Measurements from ENCODE around the gene PRKCQ.

PRKCQ gene

DNA sequence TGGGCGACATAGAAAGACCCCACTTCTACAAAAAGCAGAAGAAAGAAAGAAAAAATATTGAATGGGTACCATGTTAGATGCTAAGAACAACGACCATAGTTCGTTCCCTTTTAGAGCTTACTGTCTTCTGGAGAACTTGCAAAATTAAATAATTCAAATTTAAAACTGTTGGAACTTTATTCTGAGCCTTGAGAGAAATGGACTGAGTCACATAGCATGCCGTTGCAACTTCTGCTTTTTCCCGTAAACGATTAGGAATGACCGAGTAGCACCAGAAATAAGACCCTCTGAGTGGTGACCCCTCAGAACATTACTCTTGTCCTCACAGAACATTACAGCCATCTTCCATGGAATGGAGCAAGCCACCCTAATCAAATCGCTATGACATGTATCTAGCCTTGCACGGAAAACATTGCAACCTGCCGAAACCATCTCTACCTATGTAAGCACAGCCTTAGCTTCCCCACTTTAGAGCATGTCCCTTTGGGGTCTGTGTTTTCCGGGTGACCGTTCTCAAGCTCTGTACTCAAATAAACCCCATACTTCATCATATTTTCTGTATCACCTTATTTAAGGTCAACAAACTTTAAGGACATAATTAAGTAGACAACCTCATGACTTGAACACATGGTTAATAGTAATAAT, 179.1 kb downstream of the PRKCQ start:
- Mint-ChIP-seq H3K4me3 (peak overlapping the region; percentile 7), H3K27me3 (peaks cover 37% of the 10 kb centered on the region), H3K27ac (peak overlapping the region; percentile 81), H3K36me3 (no peaks in the 10 kb centered on the region), H3K9me3 (no peaks in the 10 kb centered on the region), H3K4me1 (peaks cover 39% of the 10 kb centered on the region)
- peak; percentile 51 for ATAC-seq

GRCh38 chr10:6400331-6400730, 179.7 kb downstream of the PRKCQ start:
- peaks cover 39% of the 10 kb centered on the region for H3K4me1 Mint-ChIP-seq
- no peak overlapping the region for H3K27ac Mint-ChIP-seq
- no peak overlapping the region for H3K4me3 Mint-ChIP-seq
- H3K36me3 Mint-ChIP-seq, result no peaks in the 10 kb centered on the region
- no peak for ATAC-seq
- H3K27me3 Mint-ChIP-seq, result peaks cover 34% of the 10 kb centered on the region
- no peaks in the 10 kb centered on the region for H3K9me3 Mint-ChIP-seq

DNA sequence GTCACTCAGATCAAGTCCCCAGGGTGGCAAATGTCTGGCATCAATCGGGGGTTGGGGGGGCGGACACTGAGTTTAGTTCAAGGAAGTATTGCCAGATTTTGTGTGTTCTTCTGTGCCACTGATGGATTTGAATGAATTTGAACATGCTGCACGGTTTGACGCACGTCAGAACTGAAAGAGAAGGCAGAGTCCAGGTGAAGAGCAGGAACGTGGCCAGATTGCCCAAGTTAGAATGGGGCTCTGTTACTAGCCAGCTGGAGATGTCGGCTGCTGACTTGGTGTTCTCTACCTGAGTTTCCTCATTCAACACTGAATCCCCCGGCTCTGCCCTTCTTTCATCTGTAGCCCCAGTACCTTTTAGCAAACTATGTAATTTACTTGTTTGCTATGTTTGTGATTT, 180.2 kb downstream of the PRKCQ start:
- H3K27ac Mint-ChIP-seq, result peak overlapping the region; percentile 24
- no peak overlapping the region for H3K4me3 Mint-ChIP-seq
- H3K9me3 Mint-ChIP-seq, result no peaks in the 10 kb centered on the region
- peaks cover 29% of the 10 kb centered on the region for H3K27me3 Mint-ChIP-seq
- no peaks in the 10 kb centered on the region for H3K36me3 Mint-ChIP-seq
- H3K4me1 Mint-ChIP-seq, result peaks cover 39% of the 10 kb centered on the region
- no peak for ATAC-seq

DNA sequence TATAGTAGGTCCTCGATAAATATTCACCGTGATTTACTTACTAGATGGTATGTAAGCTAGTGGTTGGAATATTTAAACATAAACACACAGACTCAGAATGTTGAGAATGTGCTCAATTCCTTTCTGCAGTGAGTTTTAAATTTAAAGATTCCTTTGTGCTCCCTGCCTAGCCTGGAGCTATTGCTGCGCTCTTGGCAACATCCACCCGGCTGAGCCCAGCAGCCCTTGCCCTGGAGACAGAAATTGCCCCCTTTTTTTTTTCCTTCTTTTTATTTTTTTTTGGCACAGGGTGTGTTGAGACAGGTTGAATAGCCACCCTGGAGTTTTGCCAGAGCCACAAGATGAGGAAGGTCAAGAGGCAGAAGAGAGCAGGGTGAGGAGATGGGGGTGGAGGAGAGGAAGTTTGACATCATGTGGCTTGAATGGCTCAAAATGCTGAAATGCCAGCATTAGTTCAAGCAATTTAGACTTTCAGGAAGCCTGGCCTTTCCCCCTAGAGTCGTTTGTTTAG, 180.8 kb downstream of the PRKCQ start:
- Mint-ChIP-seq H3K4me3 (no peak overlapping the region), H3K4me1 (peaks cover 39% of the 10 kb centered on the region), H3K9me3 (no peaks in the 10 kb centered on the region), H3K27me3 (peaks cover 23% of the 10 kb centered on the region), H3K36me3 (no peaks in the 10 kb centered on the region), H3K27ac (peak overlapping the region; percentile 24)
- no peak for ATAC-seq

DNA sequence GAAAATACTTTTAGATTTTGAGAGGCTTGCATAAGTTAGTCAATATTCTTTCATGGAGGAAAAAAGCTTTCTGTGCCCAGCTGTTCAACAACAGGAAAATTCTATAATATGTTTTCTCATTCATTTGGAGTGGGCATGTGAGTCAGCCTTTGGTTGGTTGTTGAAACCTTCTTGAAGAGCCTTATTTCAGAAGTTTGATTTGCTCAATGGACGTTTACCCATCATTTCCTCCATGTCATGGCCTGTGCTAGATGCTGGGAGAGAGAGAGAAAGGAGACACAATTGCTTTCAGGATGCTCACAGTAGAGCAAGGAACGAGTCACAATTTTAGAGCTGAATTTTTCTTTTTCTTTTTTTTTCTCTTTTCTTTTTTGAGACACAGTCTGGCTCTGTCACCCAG, 181.7 kb downstream of the PRKCQ start:
- no peak for ATAC-seq
- Mint-ChIP-seq H3K27me3 (peaks cover 20% of the 10 kb centered on the region), H3K4me3 (no peak overlapping the region), H3K9me3 (no peaks in the 10 kb centered on the region), H3K4me1 (peaks cover 39% of the 10 kb centered on the region), H3K27ac (no peak overlapping the region), H3K36me3 (no peaks in the 10 kb centered on the region)

DNA sequence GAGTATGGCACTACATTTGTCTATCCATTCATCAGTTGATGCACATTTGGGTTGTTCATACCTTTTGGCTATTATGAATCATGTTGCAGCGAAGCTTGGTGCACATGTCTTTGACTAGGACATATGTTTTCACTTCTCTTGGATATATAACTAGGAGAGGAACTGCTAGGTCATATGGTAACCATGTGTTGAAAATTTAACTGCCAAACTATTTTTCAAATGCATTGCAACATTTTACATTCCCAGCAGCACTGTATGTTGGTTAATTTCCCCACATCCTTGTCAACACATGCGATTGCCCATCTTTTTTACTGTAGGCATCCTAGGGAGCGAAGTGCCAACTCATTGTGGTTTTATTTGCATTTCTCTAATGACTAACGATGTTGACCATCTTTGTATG, 183.4 kb downstream of the PRKCQ start:
- Mint-ChIP-seq H3K27ac (peak overlapping the region; percentile 8), H3K36me3 (no peaks in the 10 kb centered on the region), H3K27me3 (peaks cover 4% of the 10 kb centered on the region), H3K9me3 (no peaks in the 10 kb centered on the region), H3K4me1 (peaks cover 33% of the 10 kb centered on the region), H3K4me3 (no peak overlapping the region)
- no peak for ATAC-seq

DNA sequence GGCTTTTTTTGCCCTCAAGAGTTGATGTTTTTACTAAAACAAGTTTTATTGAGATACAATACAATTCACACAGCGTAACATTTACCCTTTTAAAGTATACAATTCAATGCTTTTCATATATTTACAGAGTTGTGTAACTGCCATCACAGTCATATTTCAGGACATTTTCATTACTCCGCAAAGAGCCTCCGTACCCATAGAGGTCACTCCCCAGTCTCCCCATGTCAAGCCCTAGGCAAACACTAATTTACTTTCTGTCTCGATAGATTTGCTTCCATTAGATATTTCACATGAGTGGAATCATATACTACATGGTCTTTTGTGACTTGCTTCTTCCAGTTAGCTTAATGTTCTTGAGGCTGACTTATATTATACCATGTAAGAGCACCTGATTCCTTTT, 183.8 kb downstream of the PRKCQ start:
- Mint-ChIP-seq H3K4me1 (peaks cover 29% of the 10 kb centered on the region), H3K27me3 (no peaks in the 10 kb centered on the region), H3K27ac (peak overlapping the region; percentile 8), H3K36me3 (peaks cover under 1% of the 10 kb centered on the region), H3K9me3 (no peaks in the 10 kb centered on the region), H3K4me3 (no peak overlapping the region)
- ATAC-seq, result no peak

- Mint-ChIP-seq H3K36me3 (peaks cover 7% of the 10 kb centered on the region), H3K9me3 (peaks cover 3% of the 10 kb centered on the region), H3K4me1 (peaks cover 24% of the 10 kb centered on the region), H3K27me3 (no peaks in the 10 kb centered on the region), H3K4me3 (no peak overlapping the region), H3K27ac (no peak overlapping the region)
- ATAC-seq, result no peak
Observed at GRCh38 chr10:6395606-6396005, 184.5 kb downstream of the PRKCQ start.

DNA sequence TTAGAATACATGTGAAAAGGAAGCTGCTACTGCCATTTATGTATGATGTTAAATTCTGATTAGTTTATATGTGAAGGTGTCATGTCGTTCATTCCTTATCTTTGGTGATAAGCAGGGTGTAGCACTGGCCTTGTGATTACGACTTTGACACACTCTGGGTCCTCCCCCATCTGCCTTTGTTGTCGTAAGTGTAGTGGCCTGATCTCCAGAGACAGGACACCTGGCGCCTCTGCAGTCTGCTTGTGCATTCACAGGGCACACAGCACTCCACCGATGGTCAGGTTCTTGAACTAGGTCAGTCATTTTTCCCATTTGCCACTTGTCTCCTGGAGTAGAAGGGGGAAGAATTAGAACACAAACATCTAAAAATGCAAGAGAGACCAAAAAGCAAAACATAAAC, 186.0 kb downstream of the PRKCQ start:
- no peak overlapping the region for H3K27ac Mint-ChIP-seq
- peaks cover 10% of the 10 kb centered on the region for H3K4me1 Mint-ChIP-seq
- ATAC-seq, result no peak
- peaks cover 17% of the 10 kb centered on the region for H3K36me3 Mint-ChIP-seq
- H3K27me3 Mint-ChIP-seq, result no peaks in the 10 kb centered on the region
- no peak overlapping the region for H3K4me3 Mint-ChIP-seq
- peaks cover 11% of the 10 kb centered on the region for H3K9me3 Mint-ChIP-seq

- no peak overlapping the region for H3K27ac Mint-ChIP-seq
- no peaks in the 10 kb centered on the region for H3K27me3 Mint-ChIP-seq
- H3K4me3 Mint-ChIP-seq, result no peak overlapping the region
- ATAC-seq, result no peak
- peaks cover 9% of the 10 kb centered on the region for H3K4me1 Mint-ChIP-seq
- H3K36me3 Mint-ChIP-seq, result peaks cover 17% of the 10 kb centered on the region
- H3K9me3 Mint-ChIP-seq, result peaks cover 11% of the 10 kb centered on the region
Observed at GRCh38 chr10:6393168-6393567, 186.9 kb downstream of the PRKCQ start.

DNA sequence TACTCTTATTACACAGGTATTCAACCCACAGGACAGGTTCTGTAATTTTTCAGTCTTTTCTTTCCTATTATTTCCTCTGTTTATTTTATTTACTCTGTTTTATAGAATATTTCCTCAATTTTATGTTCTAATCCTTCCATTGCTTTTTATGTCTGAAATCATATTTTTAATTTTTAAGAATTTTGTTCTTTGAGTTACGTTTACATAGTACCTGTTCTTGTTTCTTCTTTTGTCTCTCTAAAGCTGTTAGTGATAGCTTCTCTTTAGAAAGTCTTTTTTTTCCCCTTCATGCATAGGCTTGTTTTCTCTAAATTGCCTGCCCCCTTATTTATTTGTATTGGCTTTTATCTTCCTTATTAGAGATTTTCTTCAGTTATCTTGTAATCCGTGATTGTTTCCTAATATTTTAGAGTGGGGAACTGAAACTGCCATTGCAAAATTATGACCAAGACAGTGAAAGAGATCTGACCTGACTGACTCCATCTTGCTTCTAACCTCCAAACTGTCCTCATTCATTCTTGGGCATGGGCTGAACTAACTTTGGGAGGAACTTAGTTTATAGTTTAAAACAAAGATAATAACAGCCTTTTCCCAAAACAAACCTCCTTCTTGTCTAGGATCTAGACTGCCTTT, 189.7 kb downstream of the PRKCQ start:
- H3K27me3 Mint-ChIP-seq, result no peaks in the 10 kb centered on the region
- peaks cover 17% of the 10 kb centered on the region for H3K36me3 Mint-ChIP-seq
- ATAC-seq, result no peak
- no peak overlapping the region for H3K4me3 Mint-ChIP-seq
- no peaks in the 10 kb centered on the region for H3K4me1 Mint-ChIP-seq
- H3K9me3 Mint-ChIP-seq, result peaks cover 18% of the 10 kb centered on the region
- H3K27ac Mint-ChIP-seq, result no peak overlapping the region

DNA sequence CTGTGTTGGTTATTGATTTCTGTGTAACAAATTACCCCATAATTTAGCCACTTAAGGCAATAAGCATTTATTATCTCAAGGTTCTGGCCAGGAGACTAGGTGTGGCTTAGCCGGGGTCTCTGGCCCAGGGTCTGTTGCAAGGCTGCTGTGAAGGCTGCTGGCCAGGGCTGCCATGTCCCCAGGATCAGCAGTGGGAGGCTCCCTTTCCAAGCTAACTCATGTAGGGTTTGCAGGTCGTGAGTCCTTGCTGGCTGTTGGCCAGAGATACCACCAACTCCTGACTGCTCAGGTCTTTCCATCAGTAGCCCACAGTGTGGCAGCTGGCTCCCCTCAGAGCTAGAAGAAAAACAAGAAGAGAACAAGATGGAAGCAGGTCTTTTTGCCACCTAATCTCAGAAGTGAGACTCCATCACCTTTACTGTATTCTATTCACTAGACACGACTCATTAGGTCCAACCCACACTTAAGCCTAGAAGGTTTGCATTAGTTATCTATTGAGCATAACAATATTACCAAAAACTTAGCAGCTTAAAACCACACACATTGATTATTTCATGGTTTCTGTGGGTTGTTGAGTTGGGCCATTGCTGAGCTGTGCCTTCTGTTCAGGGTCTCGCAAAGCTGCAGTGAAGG, 191.7 kb downstream of the PRKCQ start:
- no peak for ATAC-seq
- Mint-ChIP-seq H3K36me3 (peaks cover 17% of the 10 kb centered on the region), H3K4me1 (no peaks in the 10 kb centered on the region), H3K4me3 (no peak overlapping the region), H3K27ac (peak overlapping the region; percentile 7), H3K27me3 (no peaks in the 10 kb centered on the region), H3K9me3 (peaks cover 18% of the 10 kb centered on the region)

- H3K27ac Mint-ChIP-seq, result no peak overlapping the region
- H3K9me3 Mint-ChIP-seq, result peaks cover 18% of the 10 kb centered on the region
- no peak overlapping the region for H3K4me3 Mint-ChIP-seq
- ATAC-seq, result no peak
- H3K4me1 Mint-ChIP-seq, result peaks cover 9% of the 10 kb centered on the region
- no peaks in the 10 kb centered on the region for H3K27me3 Mint-ChIP-seq
- peaks cover 17% of the 10 kb centered on the region for H3K36me3 Mint-ChIP-seq
Observed at GRCh38 chr10:6386960-6387359, 193.1 kb downstream of the PRKCQ start.

- no peak for ATAC-seq
- peaks cover 14% of the 10 kb centered on the region for H3K4me1 Mint-ChIP-seq
- H3K36me3 Mint-ChIP-seq, result peaks cover 17% of the 10 kb centered on the region
- H3K27ac Mint-ChIP-seq, result peak overlapping the region; percentile 57
- H3K4me3 Mint-ChIP-seq, result no peak overlapping the region
- no peaks in the 10 kb centered on the region for H3K27me3 Mint-ChIP-seq
- H3K9me3 Mint-ChIP-seq, result peaks cover 19% of the 10 kb centered on the region
Observed at GRCh38 chr10:6386346-6386745, 193.7 kb downstream of the PRKCQ start.

DNA sequence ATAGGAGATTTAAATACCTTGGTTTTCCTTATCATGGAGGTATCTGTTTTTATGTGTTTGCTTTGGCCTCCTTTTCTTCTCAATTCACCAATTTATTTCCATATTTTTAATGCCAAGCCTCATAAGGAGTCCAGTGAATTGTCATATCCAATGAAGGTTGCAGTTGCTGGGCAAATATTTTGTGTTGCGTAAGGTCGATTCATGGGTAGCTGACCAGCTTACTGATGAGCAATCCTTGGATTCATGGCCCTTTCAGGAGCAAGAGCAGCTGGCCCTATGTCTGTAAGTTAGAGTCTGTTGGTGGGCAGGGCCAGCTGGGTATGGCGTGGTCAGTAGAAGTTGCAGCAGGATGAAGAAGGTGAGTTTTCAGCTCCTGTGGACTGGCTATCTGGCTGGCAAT, 194.4 kb downstream of the PRKCQ start:
- Mint-ChIP-seq H3K4me3 (no peak overlapping the region), H3K4me1 (peaks cover 20% of the 10 kb centered on the region), H3K9me3 (peaks cover 20% of the 10 kb centered on the region), H3K36me3 (peaks cover 18% of the 10 kb centered on the region), H3K27ac (peak overlapping the region; percentile 57), H3K27me3 (no peaks in the 10 kb centered on the region)
- no peak for ATAC-seq

GRCh38 chr10:6384847-6385246, 195.2 kb downstream of the PRKCQ start:
- H3K27ac Mint-ChIP-seq, result peak overlapping the region; percentile 57
- peaks cover 17% of the 10 kb centered on the region for H3K9me3 Mint-ChIP-seq
- H3K36me3 Mint-ChIP-seq, result peaks cover 13% of the 10 kb centered on the region
- no peaks in the 10 kb centered on the region for H3K27me3 Mint-ChIP-seq
- H3K4me3 Mint-ChIP-seq, result no peak overlapping the region
- H3K4me1 Mint-ChIP-seq, result peaks cover 20% of the 10 kb centered on the region
- ATAC-seq, result no peak
